OCI-M2 (cell line): ENCODE measurements around the gene GLOD4.
"Not testable (repeated sequence)": the region's sequence is repeated elsewhere in the genome, so short reads cannot be mapped to it uniquely, and the experiment has no call there.

Experiments used
- DNase-seq: peaks from one replicate; lab custom pipeline; 2025; ENCODE audit not compliant: unreplicated experiment; lab: John Stamatoyannopoulos, UW

GLOD4 gene

DNA sequence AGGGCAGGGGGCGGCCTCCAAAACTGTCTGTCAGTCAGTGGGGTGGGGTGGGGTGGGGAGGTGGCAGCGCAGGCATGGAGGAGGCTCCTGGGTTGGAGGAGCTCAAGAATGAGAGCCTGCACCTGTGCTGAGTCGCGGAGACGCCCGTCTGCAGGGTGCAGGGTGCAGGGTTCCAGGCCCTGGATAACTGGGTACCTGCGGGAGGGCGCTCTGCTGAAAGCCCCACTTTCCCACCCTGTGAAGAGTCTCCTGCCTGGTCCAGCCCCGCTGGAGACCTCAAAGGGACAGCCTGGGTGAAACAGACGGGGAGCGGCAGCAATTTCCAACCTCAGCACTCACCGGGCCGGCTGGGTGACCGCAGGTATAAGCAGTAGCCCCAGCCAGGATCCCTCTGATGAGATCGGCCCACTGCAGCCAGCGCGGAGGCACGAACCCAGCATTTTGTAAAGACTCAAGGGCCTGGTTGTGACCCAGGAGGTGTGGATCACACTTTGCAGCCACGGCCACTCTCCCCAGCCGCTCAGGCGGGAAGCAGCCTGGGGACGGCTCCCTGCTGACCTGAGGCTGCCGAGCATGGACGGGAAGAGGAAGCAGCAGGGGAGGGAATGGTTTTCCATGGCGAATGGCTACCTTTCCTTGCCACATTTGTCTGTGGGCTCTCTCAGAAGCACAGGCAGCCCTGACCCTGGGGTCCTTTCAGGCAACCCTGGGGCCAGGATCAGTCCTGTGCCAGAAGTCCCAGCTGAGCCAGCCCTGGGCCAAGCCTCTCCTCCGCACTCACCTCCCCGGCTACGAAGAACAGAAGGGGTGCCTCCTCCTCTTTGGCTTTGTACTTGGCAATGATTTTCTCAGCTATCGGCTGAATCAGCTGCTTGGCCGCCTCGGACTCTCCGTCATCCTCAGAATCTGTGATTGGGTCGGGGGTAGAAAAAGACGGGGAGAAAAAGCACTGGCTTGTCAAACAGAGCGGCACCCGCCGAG is 21.1 kb upstream of the GLOD4 start:
- DNase-seq: no peak

DNA sequence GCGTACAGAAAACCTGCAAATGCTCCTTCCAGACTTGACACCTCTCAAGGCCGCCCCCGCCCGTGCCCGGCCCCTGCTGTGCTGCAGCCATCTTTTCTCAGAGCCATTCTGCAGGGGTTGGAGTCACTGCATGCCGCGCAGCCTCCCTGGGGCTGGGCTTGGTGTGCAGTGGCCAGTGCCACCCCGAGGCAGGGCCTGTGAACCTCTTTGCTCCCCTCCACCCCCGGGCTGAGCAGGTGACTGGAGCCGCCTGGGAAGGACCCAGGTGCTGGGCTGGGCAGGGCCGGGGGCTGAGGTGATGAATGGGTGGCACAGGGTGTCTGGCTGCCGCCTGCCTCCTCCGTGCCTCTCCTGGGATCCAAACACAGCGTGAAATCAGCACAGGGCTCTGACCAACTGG is 20.4 kb upstream of the GLOD4 start:
- DNase-seq: no peak

DNA sequence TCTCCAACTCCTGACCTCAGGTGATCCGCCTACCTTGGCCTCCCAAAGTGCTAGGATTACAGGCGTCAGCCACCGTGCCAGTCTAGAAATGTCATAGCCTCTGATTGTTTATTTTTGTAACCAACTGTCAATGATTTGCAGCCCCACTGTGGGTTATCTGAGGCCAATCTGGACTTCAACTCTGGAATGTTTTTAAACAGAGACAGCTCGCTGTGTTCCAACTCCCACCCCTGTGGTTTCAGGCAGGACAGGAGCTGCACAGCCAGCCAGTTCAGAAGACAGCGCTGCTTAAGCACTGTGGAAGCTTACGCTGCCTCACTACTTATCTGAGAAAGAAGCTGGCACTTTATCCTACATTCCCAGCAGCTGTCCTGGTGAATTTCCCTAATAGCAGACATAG is 19.6 kb upstream of the GLOD4 start:
- no peak for DNase-seq

DNA sequence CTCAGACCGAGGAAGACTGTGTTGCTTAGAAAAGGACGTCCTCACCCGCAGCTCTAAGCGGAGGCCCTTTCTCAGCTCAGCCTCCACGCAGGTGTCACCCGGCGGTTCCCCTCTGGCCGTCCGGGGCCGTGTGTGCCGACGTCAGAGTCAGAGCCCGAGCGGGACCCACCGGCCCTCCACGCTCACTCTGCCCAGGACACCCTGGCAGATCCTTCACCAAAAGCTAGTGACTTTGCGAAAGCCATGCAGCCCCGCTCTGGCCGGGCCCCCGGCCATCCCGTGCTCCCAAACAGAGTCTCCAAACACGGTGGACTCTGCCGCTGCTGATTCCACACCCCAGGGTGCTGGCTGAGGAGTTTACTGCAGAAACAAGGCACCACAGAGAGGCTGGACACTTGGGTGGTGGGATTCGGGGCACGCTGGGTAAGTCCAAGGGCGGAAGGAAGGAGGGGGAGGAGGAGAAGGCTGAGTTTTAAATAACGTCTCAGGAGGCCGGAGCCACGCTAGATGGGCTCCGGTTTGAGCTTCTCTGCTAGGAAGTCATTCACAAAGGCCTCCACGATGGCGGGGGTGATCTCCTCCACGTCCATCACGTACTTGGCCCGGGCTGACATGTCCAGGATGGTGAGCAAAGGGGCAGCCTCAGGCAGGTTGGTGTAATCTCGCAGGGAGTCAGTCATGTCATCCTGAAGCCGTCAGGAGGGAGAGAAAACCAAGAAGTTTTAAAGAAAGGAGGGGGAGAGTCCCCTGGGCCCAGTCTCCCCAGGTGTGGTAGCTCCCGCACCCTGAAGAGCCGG is 18.6 kb upstream of the GLOD4 start:
- DNase-seq: no peak

DNA sequence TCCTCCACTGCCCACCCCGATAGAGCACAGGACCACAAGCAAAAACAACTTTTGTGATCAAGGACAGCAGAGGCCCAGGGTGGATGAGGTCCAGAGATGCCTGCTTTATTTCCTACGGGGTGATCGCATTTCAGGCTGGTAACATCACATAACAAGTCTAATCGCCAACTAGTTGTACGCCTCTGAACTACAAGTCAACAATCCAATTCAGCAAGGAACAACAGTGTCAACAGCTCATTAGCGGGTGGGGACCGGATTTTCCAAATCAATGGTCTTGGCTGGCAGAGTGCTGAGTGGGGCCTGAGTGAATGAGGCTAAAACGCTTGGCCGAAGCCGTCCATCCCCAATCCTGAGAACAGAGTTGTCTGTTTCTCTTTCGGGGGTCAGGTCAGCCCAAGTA is 17.2 kb upstream of the GLOD4 start:
- no peak for DNase-seq

DNA sequence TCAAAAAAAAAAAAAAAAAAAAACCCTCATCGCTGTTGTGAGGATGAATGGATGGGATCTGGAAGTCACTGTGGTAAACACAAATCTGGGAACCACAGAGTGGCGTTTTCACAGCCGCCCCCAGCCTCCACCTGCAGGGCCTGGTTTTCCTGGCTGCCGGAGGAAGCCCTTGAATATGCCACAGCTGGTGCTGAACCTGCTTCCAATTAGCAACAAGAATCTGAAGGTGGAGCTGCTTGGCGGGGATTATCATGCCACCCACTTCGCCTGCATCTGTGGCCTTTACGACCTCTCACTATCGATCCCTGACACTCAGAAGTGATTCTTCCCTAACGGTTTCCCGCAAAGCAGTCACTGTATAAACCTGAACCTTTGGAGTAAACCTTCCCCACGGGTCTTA is 16.2 kb upstream of the GLOD4 start:
- no peak for DNase-seq

DNA sequence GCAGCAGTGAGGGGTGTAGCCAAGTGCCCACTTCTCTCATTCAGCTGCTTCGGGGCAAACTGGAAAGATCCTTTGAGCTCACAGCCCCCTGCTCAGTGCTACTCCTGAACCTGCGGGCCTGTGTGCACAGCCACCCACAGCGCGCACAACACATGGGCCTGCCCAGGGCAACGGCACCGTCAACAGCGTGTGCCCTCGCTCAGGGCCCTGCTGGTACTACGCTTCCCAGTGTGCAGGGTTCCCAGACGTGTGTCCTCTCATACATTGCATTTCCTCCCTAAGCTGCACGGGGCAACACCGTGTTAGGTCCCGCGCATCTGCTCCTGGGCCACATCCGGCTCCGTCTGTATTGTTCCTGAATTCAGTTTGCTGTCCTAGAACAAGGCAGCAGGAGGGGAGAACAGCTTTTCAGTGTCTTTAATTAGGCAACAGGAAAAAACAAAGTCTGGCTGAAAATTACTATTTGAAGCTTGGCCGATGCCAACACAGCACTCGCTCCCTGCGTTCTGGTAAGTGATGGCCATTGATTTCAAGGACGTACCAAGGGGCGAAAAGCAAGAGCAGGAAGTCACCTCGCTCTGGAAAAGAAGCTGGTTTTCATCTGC is 15.3 kb upstream of the GLOD4 start:
- DNase-seq: no peak

DNA sequence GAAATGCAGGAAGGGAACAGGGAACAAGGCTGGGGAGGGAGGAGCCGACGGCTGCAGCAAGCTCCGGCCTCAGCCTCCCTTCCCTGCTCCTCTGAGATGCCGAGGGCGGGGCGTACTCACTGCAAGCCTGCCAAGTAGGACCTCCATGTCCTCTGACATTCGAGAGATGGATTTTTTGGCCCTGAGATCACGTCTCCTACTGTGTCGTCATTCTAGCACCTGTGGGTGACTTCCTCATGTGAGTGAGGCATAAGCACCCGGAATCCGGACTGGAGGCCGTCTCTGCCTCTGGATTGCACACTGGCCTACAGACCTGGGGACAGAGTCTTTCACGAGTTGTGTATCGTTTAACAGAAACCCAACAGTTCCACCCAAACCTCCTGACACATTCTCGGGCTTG is 14.5 kb upstream of the GLOD4 start:
- no peak for DNase-seq

DNA sequence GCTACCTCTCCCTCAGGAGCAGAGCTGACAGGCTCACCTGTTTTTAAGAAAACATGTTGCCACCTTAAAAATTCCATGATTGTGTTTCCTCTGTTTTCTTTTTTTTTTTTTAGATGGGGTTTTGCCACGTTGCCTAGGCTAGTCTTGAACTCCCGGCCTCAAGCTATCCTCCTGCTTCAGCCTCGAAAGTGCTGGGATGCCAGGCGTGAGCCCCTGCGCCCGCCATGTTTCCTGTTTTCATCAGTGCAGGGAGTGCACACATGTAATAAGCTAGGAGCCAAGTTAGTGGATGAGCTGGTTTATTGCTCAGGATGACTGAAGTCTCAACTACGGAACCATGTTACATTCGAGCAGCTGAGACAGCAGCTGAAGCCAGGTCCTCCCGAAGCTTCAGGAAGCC is 13.6 kb upstream of the GLOD4 start:
- no peak for DNase-seq

DNA sequence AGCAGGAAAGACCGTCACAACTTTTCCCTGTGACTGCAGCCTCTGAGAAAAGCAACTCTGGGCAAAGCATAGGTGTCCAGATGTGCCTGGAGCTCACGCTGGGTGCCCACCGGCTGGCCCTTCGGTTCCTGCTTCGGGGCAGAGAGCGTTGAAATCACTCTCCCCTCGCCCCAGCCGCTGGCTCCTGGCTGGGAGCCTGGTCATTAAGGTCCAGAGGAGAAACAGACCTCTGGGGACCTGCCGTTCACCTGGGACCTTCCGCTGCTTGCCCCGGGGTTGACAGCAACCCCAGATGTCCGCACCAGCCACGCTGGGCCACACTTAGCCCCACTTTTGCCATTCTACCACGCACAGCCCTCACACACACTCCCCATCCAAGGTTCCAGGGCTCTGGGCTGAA is 13.2 kb upstream of the GLOD4 start:
- DNase-seq: no peak

DNA sequence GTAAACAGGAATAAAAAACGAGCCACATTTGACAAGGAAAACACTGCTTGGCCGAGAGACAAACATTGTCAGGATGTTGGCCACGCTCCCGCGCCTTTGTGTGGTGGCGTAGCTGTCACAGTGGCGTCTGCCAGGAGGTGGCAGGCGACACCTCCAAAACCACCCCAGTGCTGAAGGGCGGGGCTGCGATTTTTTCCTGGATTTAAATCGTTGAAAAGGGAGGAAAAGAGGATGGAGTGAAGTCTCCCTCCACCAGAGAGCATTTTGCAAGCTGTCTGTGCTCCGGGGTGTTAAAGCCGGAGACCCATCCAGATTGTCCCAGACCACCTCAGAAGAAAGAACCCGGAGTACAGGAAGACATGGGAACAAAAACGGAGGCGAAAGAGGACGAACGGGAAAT is 12.8 kb upstream of the GLOD4 start:
- no peak for DNase-seq

DNA sequence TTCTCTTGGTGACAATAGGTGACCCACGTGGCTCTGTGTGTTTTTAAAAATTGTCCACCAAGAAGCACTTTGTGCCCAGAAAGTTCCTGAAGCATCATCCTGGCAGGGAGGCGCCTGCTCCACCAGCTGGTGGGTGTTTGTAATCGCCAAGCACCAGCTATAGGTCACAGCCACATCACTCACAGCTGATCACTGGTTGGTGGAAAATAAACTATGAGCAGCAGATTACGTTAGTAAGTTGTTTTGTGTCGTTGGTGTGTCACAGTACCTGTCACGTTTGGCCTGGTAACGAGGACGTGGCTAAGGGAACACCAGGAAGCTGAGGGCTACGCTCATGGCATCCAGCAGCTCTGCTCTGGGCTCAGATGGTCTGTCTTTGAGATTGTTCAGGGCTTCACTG is 10.2 kb upstream of the GLOD4 start:
- no peak for DNase-seq

DNA sequence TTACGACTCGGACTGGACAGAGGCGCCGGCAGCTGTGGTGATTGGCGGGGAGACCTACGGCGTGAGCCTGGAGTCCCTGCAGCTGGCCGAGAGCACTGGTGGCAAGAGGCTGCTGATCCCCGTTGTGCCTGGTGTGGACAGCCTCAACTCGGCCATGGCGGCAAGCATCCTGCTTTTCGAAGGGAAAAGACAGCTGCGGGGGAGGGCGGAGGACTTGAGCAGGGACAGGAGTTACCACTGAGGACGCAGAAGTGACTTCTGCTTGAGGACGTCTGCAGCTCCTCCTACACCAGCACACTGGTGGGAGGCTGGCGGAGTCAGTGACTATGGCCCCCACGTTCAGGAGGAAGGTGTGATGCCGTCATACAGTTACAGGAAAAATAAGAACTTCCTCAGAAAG is 9.7 kb upstream of the GLOD4 start:
- DNase-seq: no peak

DNA sequence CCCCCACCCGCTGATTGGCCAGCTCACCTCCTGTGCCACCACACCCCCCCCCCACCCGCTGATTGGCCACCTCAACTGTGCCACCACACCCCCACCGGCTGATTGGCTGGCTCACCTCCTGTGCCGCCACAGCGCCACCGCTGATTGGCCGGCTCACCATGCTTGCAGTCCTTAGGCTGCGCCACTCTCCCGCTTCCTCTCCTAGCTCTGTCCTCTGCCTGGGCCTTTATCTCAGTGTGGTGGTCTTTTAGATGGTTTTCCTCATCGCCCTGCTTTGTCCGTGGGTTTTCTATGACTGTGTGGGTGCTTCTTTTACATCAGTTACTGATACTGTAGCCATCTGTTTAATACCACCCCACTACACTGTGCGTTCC is 8.8 kb upstream of the GLOD4 start:
- DNase-seq: not testable (repeated sequence)

DNA sequence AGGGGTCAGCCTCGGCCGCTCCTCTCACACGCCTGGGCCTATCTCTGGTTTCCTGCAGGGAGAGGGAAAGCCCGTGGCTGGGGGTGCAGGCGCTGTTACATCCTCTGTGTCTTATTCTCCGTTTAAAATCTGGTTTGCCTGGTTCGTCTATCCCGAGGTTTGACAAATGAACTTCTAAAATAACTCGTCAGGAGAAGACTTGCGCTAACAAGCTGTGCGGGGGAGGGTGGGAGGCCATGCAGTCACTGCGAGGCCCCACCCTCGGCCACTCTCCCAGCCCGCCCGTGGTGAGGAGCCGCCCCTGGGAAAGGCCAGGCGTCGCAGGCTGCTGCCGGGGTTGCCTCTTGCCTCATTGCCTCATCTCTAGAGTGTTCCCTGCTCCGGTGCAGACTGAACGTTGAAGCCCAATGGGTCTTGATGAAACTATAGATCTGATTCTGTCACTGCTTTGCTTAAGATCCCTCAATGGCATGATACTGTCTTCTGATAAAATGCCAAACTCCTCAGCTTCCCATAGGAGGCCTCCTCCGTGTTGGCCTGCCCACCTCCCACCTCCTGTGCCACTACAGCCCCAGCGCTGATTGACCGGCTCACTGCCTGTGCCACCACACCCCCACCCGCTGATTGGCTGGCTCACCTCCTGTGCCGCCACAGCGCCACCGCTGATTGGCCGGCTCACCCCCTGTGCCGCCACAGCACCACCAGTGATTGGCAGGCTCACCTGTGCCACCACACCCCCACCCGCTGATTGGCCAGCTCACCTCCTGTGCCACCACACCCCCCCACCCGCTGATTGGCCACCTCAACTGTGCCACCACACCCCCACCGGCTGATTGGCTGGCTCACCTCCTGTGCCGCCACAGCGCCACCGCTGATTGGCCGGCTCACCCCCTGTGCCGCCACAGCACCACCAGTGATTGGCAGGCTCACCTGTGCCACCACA is 8.1 kb upstream of the GLOD4 start:
- DNase-seq: not testable (repeated sequence)

DNA sequence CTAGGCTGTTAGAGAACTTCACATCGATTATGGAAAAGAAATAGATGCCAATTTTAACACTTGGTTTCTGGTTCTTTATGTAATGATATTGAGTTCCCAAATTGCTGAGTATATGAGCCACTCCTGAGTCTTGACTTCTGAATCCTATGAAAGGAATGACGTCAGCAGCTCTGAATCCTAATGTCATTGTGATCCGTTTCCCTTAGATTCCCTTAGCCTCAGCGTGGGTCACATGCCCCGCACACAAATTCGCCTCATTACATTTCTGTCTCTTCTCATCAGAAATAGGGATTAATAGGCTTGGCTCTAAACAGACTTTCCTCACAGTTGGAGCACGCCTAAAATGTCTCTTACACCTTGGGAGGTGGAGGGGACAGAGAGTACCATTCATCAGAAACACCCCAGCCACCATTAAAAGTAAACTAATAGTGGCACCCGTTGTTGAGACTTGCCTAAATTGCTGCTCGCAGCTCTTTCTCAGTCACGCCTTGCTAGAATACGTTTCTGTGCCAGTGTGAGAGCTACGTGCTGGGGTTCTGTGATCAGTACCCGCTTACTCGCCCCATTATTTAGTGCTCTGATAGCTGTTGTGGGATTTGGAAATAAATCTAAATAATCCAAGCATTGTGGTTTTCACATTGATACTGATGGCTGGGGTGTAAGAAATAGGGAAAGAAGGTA is 7.2 kb upstream of the GLOD4 start:
- no peak for DNase-seq

DNA sequence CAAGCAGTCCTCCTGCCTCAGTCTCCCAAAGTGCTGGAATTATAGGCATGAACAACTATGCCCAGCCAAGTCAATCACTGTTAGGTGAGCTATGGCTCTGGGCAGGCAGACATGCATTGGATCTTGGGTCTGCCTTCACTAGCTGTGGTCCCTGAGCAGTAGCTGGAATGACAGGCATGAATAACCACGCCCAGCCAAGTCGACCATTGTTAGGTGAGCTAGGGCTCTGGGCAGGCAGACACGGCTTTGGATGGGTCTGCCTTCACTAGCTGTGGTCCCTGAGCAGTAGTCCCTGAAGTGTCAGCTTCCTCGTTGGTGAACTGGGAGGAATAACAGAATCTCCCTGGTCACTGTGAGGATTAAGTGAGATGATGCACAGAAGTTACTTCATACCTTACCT is 6.5 kb upstream of the GLOD4 start:
- DNase-seq: no peak

DNA sequence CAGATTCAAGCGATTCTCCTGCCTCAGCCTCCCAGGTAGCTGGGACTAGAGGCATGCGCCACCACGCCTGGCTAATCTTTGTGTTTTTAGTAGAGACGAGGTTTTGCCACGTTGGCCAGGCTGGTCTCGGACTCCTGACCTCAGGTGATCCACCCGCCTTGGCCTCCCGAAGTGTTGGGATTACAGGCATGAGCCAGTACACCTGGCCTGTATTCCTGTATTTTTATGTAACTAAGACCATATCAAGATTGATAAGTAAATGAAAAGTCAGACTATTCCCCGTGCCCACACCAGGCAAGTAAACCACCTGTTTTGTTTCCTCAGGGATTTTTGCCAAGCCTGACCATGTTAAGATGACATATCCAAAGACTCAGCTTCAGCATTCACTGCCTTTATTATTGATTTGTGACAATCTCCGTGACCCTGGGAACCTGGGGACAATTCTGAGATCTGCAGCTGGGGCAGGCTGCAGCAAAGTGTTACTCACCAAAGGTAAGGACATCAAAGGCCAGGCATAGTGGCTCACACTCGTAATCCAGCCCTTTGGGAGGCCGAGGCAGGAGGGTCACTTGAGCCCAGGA is 5.7 kb upstream of the GLOD4 start:
- DNase-seq: no peak

DNA sequence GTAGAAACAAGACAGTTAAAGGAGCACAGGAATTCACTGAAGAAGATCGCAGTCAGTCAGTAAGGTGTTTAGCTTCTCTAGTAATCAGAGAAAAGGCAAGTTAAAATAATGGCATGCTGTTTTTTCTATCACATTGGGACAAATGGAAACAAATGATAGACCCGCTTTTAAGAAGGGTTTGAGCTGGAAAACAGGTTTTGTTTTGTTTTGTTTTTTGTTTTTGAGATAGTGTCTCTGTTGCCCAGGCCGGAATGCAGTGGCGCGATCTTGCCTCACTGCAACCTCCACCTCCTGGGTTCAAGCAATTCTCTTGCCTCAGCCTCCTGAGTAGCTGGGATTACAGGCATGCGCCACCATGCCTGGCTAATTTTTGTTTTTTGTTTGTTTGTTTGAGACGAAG is 3.8 kb upstream of the GLOD4 start:
- DNase-seq: not testable (repeated sequence)

DNA sequence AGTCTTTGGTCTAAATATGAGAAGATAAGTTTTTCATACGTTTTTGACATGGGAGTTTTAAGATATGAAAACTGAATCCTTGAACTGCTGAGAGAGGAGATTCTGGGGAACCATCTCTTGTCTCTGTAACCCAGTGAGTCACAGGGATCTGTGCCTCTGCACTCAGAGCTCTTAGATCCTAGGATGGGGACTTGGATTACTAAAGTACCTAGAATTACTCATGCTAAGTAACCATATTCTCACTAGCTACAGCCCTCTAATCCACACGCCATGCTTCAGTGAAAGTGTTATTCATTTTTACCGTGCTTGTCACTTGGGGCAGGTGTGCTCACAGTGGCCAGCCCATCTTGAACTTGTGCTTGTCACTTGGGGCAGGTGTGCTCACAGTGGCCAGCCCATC is 2.1 kb upstream of the GLOD4 start:
- DNase-seq: no peak
